ENCODE measurements around the gene IGLON5.

DNA sequence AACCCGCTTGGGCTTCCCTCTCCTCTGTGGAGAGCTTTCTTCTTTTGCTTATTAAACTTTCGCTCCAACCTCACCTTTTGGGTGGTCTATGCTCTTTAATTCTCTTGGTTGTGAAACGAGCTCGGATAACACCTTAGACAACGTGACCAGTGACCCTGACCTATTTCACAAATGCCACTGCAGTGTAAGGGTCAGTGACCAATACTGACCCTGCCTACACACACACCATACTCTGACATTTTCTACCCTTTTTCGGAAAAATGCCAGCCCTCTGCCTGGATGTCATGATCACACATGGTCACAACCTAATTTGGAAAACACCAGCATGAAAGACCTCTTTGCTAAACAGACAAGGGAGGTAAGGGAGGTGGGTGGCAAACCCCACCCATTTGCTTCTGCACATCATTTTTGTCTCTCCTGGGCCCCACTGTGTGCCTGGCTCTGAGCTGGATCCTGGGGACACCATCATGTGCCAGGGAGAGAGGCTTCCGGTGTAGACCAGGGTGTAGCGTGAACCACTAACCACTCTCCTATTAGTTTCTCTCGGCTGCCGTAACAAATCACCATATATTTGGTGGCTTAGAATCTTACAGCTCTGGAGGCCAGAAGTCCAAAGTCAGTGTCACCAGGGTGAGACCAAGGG lies 44.8 kb downstream of the IGLON5 start:
- no peak for TF ChIP-seq ZC3H10 (CRISPR knock-in tag; IDR thresholded peaks at IDR 0.05)
- TF ChIP-seq RARB (CRISPR knock-in tag; IDR thresholded peaks at IDR 0.05), result no peak
- no peak for TF ChIP-seq ZFP3 (CRISPR knock-in tag; IDR thresholded peaks at IDR 0.05)
- TF ChIP-seq TOX (CRISPR knock-in tag; IDR thresholded peaks at IDR 0.05; ENCODE audit: borderline replicate concordance), result no peak
- TF ChIP-seq ZFP30 (CRISPR knock-in tag; IDR thresholded peaks at IDR 0.05), result no peak
- no peak for TF ChIP-seq ISL1 (CRISPR knock-in tag; IDR thresholded peaks at IDR 0.05)
- TF ChIP-seq POU6F1 (CRISPR knock-in tag; IDR thresholded peaks at IDR 0.05; ENCODE audit: borderline replicate concordance, low read depth), result no peak
- TF ChIP-seq ZNF70 (CRISPR knock-in tag; IDR thresholded peaks at IDR 0.05), result no peak
- no peak for TF ChIP-seq GLIS3 (CRISPR knock-in tag; IDR thresholded peaks at IDR 0.05)
- TF ChIP-seq PATZ1 (CRISPR knock-in tag; IDR thresholded peaks at IDR 0.05; ENCODE audit: borderline replicate concordance), result no peak

All from SK-N-SH treated with all-trans-retinoic acid at 6 μM for 48 hours (cell line).